ENCODE measurements around the gene ZNF3. TPM values are rescaled to one million over a fixed set of nuclear protein-coding genes. Genes with fewer than 3 reads are reported as not detected.

ZNF3 gene
- total and polyA plus RNA-seq, 9 of the 15 experiments (the other 6 are each of a cell fraction or from before 2014, with no cell fraction given): 30.0 to 64.9 (median 51.5) TPM

GRCh38 chr7:100126239-100126930 lies 44.9 kb upstream of the ZNF3 start (continued):
- peak in 1 of 3 experiments; percentile 33; a peak in 1 of 6 replicates for TF ChIP-seq ZBTB11 (CRISPR knock-in tag; IDR thresholded peaks at IDR 0.05)
- peak; percentile 48; the same call in 1 of the 2 replicates for TF ChIP-seq CREB3L1 (IDR thresholded peaks at IDR 0.05; ENCODE audit: borderline replicate concordance, low read depth)
- no peak for TF ChIP-seq FOXA1 (IDR thresholded peaks at IDR 0.05; ENCODE audit: borderline replicate concordance)
- no peak for TF ChIP-seq ZNF41 (CRISPR knock-in tag; conservative IDR thresholded peaks at IDR 0.05)
- TF ChIP-seq MCM7 (IDR thresholded peaks at IDR 0.05): no peak
- no peak for TF ChIP-seq GTF3C2 (IDR thresholded peaks at IDR 0.05; ENCODE audit: borderline replicate concordance, extremely low read depth, insufficient read length)
- 0 out of 2 replicates have a peak, but pooled peaks have one; percentile 71 for TF ChIP-seq ETV5 (CRISPR knock-in tag; IDR thresholded peaks at IDR 0.05; ENCODE audit: low read depth)
- TF ChIP-seq POLR2G (IDR thresholded peaks at IDR 0.05; ENCODE audit: low read depth, low read length): no peak
- TF ChIP-seq SIN3A (IDR thresholded peaks at IDR 0.05; ENCODE audit: borderline replicate concordance in 2 of 2, control insufficient read depth in 1 of 2, low read depth in 2 of 2, low read length in 2 of 2): peak in 1 of 2 experiments; percentile 27; a peak in 2 of 4 replicates
- TF ChIP-seq ATF1 (CRISPR knock-in tag; IDR thresholded peaks at IDR 0.05): no peak
- TF ChIP-seq ATF1 (tag; IDR thresholded peaks at IDR 0.05): no peak; the same call in 1 of the 2 replicates
- TF ChIP-seq ZNF79 (CRISPR knock-in tag; IDR thresholded peaks at IDR 0.05; ENCODE audit: low read depth): no peak
- TF ChIP-seq MECOM (CRISPR knock-in tag; IDR thresholded peaks at IDR 0.05): peak; percentile 32; the same call in 1 of the 2 replicates
- TF ChIP-seq JUN (IDR thresholded peaks at IDR 0.05; ENCODE audit: borderline replicate concordance, low read depth, low read length): no peak
- TF ChIP-seq JUN (CRISPR knock-in tag; IDR thresholded peaks at IDR 0.05; ENCODE audit: borderline replicate concordance): no peak
- TF ChIP-seq POLR2AphosphoS2 (IDR thresholded peaks at IDR 0.05; ENCODE audit: low read length): no peak
- no peak for TF ChIP-seq NR2C2 (CRISPR knock-in tag; IDR thresholded peaks at IDR 0.05)
- TF ChIP-seq NR2C2 (tag; IDR thresholded peaks at IDR 0.05): peak; percentile 27; the same call in 1 of the 2 replicates
- TF ChIP-seq KLF1 (tag; IDR thresholded peaks at IDR 0.05): no peak
